ENCODE measurements around the gene RP9. TPM values are rescaled to one million over a fixed set of nuclear protein-coding genes. Genes with fewer than 3 reads are reported as not detected.
"Not testable (repeated sequence)": the region's sequence is repeated elsewhere in the genome, so short reads cannot be mapped to it uniquely, and the experiment has no call there.

The RP9 gene
- total RNA-seq, 1 experiment from 2014 or later: 28.6 TPM

GRCh38 chr7:33101906-33102305, 7.3 kb downstream of the RP9 start:
- no peak for DNase-seq (ENCODE audit: low read depth)

- no peak for DNase-seq (ENCODE audit: low read depth)
Measured at GRCh38 chr7:33100770-33101169, 8.4 kb downstream of the RP9 start.

- no peak for DNase-seq (ENCODE audit: low read depth)
Measured at GRCh38 chr7:33099154-33099940, 9.9 kb downstream of the RP9 start.

GRCh38 chr7:33094745-33095275, 14.4 kb downstream of the RP9 start:
- not testable (repeated sequence) for DNase-seq (ENCODE audit: low read depth)

- no peak for DNase-seq (ENCODE audit: low read depth)
Measured at GRCh38 chr7:33093266-33093665, 15.9 kb downstream of the RP9 start.

GRCh38 chr7:33091641-33092191, 17.5 kb downstream of the RP9 start:
- DNase-seq (ENCODE audit: low read depth): no peak

GRCh38 chr7:33091111-33091531, 18.1 kb downstream of the RP9 start:
- DNase-seq (ENCODE audit: low read depth): peak; percentile 14

GRCh38 chr7:33089142-33089541, 20.1 kb downstream of the RP9 start:
- no peak for DNase-seq (ENCODE audit: low read depth)

GRCh38 chr7:33087858-33088257, 21.3 kb downstream of the RP9 start:
- DNase-seq (ENCODE audit: low read depth): no peak

GRCh38 chr7:33087356-33087755, 21.8 kb downstream of the RP9 start:
- no peak for DNase-seq (ENCODE audit: low read depth)

- no peak for DNase-seq (ENCODE audit: low read depth)
Measured at GRCh38 chr7:33079763-33080690, 29.2 kb downstream of the RP9 start.

GRCh38 chr7:33079096-33079495, 30.1 kb downstream of the RP9 start:
- DNase-seq (ENCODE audit: low read depth): no peak

- peak; percentile 27 for DNase-seq (ENCODE audit: low read depth)
Measured at GRCh38 chr7:33076737-33077136, 32.5 kb downstream of the RP9 start.

- no peak for DNase-seq (ENCODE audit: low read depth)
Measured at GRCh38 chr7:33075818-33076518, 33.2 kb downstream of the RP9 start.

GRCh38 chr7:33073243-33073642, 36.0 kb downstream of the RP9 start:
- DNase-seq (ENCODE audit: low read depth): no peak

GRCh38 chr7:33072471-33072870, 36.7 kb downstream of the RP9 start:
- peak; percentile 65 for DNase-seq (ENCODE audit: low read depth)

GRCh38 chr7:33070831-33071230, 38.4 kb downstream of the RP9 start:
- DNase-seq (ENCODE audit: low read depth): no peak

GRCh38 chr7:33070277-33070676, 38.9 kb downstream of the RP9 start:
- no peak for DNase-seq (ENCODE audit: low read depth)

GRCh38 chr7:33067921-33068320, 41.3 kb downstream of the RP9 start:
- DNase-seq (ENCODE audit: low read depth): no peak

- no peak for DNase-seq (ENCODE audit: low read depth)
Measured at GRCh38 chr7:33066771-33067170, 42.4 kb downstream of the RP9 start.

- DNase-seq (ENCODE audit: low read depth): no peak
Measured at GRCh38 chr7:33065981-33066380, 43.2 kb downstream of the RP9 start.

Measured in Daoy (cell line).